ENCODE results near the gene TRAK1. TPM values are rescaled to one million over a fixed set of nuclear protein-coding genes. Genes with fewer than 3 reads are reported as not detected.

Gene TRAK1
- total RNA-seq, 2 experiments from 2014 or later, result 62.5 to 88.3 TPM

DNA sequence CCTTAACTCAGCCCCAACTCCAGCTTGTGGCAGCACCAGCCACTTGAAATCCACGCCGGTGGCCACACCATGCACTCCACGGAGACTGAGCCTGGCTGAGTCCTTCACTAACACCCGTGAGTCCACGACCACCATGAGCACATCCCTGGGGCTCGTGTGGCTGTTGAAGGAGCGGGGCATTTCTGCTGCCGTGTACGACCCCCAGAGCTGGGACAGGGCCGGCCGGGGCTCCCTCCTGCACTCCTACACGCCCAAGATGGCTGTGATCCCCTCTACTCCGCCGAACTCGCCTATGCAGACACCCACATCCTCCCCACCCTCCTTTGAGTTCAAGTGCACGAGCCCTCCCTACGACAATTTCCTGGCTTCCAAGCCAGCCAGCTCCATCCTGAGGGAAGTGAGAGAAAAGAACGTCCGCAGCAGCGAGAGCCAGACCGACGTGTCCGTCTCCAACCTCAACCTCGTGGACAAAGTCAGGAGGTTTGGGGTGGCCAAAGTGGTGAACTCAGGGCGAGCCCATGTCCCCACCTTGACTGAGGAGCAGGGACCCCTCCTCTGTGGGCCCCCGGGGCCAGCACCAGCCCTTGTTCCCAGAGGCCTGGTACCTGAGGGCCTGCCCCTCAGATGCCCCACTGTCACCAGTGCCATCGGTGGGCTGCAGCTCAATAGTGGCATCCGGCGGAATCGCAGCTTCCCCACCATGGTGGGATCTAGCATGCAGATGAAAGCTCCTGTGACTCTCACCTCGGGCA is 132.0 kb downstream of the TRAK1 start:
- no TSS peak for BruUV-seq (replicated peaks)
- H3K4me3 ChIP-seq (ENCODE audit: low read depth, low read length, poor library complexity, severe bottlenecking), result no peak overlapping the region
- no peak overlapping the region for H3K4me2 ChIP-seq (ENCODE audit: low read length)
- H3K36me3 ChIP-seq (ENCODE audit: insufficient read depth, low read length), result peaks cover 78% of the 10 kb centered on the region
- no peak overlapping the region for H3K27ac ChIP-seq (ENCODE audit: low read depth, low read length, poor library complexity, severe bottlenecking)
- H3K4me1 ChIP-seq (ENCODE audit: insufficient read depth, low read length, poor library complexity, severe bottlenecking), result peaks cover 3% of the 10 kb centered on the region
- POLR2A ChIA-PET, result interaction anchor here (0.6 kb wide), 2 partner anchors 13 to 15 kb away, joined by 4 to 5 read pairs; no protein-coding TSS in a partner anchor
- intact Hi-C loops (cut with micrococcal nuclease; ENCODE audit: unreplicated experiment), result no loop called here
- no peaks in the 10 kb centered on the region for H3K9me2 ChIP-seq (ENCODE audit: insufficient read depth, low read length)
- no peaks in the 10 kb centered on the region for H4K20me1 ChIP-seq (ENCODE audit: insufficient read depth, low read length)
- no peaks in the 10 kb centered on the region for H3K79me2 ChIP-seq (ENCODE audit: insufficient read depth, low read depth, low read length)
- no peaks in the 10 kb centered on the region for H3K9me3 ChIP-seq (ENCODE audit: low read length)
- no peak for DNase-seq (ENCODE audit: low spot score)
- CTCF ChIA-PET (ENCODE audit: unreplicated experiment), result interaction anchor here (0.6 kb wide), 1 partner anchor 226 kb away, joined by 6 read pairs; no protein-coding TSS in a partner anchor
- no peak for TF ChIP-seq EZH2phosphoT487 (IDR thresholded peaks at IDR 0.05; ENCODE audit: borderline replicate concordance, low read depth, low read length)
- TF ChIP-seq, protein P1, sequence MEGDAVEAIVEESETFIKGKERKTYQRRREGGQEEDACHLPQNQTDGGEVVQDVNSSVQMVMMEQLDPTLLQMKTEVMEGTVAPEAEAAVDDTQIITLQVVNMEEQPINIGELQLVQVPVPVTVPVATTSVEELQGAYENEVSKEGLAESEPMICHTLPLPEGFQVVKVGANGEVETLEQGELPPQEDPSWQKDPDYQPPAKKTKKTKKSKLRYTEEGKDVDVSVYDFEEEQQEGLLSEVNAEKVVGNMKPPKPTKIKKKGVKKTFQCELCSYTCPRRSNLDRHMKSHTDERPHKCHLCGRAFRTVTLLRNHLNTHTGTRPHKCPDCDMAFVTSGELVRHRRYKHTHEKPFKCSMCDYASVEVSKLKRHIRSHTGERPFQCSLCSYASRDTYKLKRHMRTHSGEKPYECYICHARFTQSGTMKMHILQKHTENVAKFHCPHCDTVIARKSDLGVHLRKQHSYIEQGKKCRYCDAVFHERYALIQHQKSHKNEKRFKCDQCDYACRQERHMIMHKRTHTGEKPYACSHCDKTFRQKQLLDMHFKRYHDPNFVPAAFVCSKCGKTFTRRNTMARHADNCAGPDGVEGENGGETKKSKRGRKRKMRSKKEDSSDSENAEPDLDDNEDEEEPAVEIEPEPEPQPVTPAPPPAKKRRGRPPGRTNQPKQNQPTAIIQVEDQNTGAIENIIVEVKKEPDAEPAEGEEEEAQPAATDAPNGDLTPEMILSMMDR (conservative IDR thresholded peaks at IDR 0.05; ENCODE audit: low read length), result no peak
- H2AFZ ChIP-seq (ENCODE audit: low read length), result no peak overlapping the region

DNA sequence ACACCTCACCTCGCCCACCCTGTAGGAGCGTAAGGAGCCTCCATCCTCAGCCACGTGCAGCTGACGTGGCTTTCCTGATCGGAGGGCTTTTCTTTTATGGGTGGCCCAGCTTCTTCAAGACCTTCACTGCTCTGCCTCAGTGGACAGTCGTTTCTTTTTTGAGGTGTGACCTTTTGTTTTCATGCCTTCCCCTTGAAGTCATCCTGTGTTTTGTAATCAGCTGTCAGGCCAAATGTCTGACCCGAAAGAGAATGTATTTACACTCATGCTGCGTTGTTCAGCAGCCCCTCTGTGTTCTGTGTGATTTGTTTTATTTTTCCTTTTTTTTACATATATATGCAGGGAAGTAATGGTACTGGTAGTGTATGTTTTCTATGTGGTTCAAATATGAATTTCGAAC is 133.0 kb downstream of the TRAK1 start:
- TF ChIP-seq, protein P1 (conservative IDR thresholded peaks at IDR 0.05; ENCODE audit: low read length), result no peak
- TF ChIP-seq EZH2phosphoT487 (IDR thresholded peaks at IDR 0.05; ENCODE audit: borderline replicate concordance, low read depth, low read length), result no peak
- ChIA-PET CTCF (ENCODE audit: unreplicated experiment) (no interaction called here), POLR2A (interaction anchor here (0.7 to 1.4 kb wide), 2 partner anchors 94 to 105 kb away, joined by 3 read pairs; no protein-coding TSS in a partner anchor)
- Histone ChIP-seq H2AFZ (ENCODE audit: low read length) (no peak overlapping the region), H3K4me2 (ENCODE audit: low read length) (no peak overlapping the region), H3K4me1 (ENCODE audit: insufficient read depth, low read length, poor library complexity, severe bottlenecking) (peaks cover 3% of the 10 kb centered on the region), H3K27ac (ENCODE audit: low read depth, low read length, poor library complexity, severe bottlenecking) (no peak overlapping the region), H3K9me2 (ENCODE audit: insufficient read depth, low read length) (no peaks in the 10 kb centered on the region), H3K79me2 (ENCODE audit: insufficient read depth, low read depth, low read length) (no peaks in the 10 kb centered on the region), H3K4me3 (ENCODE audit: low read depth, low read length, poor library complexity, severe bottlenecking) (no peak overlapping the region), H3K9me3 (ENCODE audit: low read length) (no peaks in the 10 kb centered on the region), H4K20me1 (ENCODE audit: insufficient read depth, low read length) (no peaks in the 10 kb centered on the region), H3K36me3 (ENCODE audit: insufficient read depth, low read length) (peaks cover 70% of the 10 kb centered on the region)
- no peak for DNase-seq (ENCODE audit: low spot score)
- no TSS peak for BruUV-seq (replicated peaks)
- intact Hi-C loops (cut with micrococcal nuclease; ENCODE audit: unreplicated experiment), result no loop called here

Data from OCI-LY7 (cell line).